HepG2 (cell line): ENCODE results near the gene SYTL3. TPM values are rescaled to one million over a fixed set of nuclear protein-coding genes. Genes with fewer than 3 reads are reported as not detected.

ENCODE experiments used
- ATAC-seq: fragments of 200-7000 bp; cut with Tn5 transposase; 3 replicates; pipeline ENCODE4 v1.9.1; 2020; ENCODE audit warnings: mild to moderate bottlenecking, moderate library complexity
- BruUV-seq: library from RNA; stranded (reverse); fragments of 400-500 nt; replicated peaks from 2 replicates; lab custom pipeline; 2021; lab: Mats Ljungman, UMichigan
- CTCF ChIA-PET: fragments of 300-600 bp; formaldehyde crosslinking; extraction: SDS; loops from one replicate; lab custom pipeline; 2021; ENCODE audit warnings: low total read pairs, inconsistent platforms, low intra/inter-chr PET ratio; lab: Yijun Ruan, JAX
- POLR2A ChIA-PET: fragments of 350-600 bp; sonication (Branson Sonifier 250); formaldehyde crosslinking; loops from one replicate; lab custom pipeline; 2020; ENCODE audit warnings: antibody characterized with exemption, inconsistent platforms; lab: Yijun Ruan, JAX
- DNase-seq: peaks from one replicate; pipeline ENCODE4 v3.0.0-alpha.2; 2015; ENCODE audit warnings: low spot score
- FAIRE-seq: peaks from 3 replicates; lab custom pipeline; 2011; peaks lifted over from hg19 to GRCh38; lab: Jason Lieb, UNC
- H2AFZ ChIP-seq: one replicate; pipeline ENCODE4 v1.6.1; 2011; ENCODE audit warnings: low read length, inconsistent platforms
- H3K27ac ChIP-seq: fragments of 300-600 bp; 3 replicates; pipeline ENCODE4 v1.8.0; 2011; ENCODE audit warnings: mixed run types, mild to moderate bottlenecking, mixed read lengths, low read length, inconsistent platforms; ENCODE audit not compliant: insufficient read depth; ENCODE audit errors: extremely low read length
- H3K27me3 ChIP-seq, 2 experiments: fragments of 200-600 bp in 1 of 2; 2 replicates in 1 of 2; 3 replicates in 1 of 2; pipeline versions ENCODE4 v1.6.0 to v1.8.0; 2011; ENCODE audit warnings: low read length in 2 of 2, mild to moderate bottlenecking in 2 of 2, moderate library complexity in 2 of 2, inconsistent platforms in 1 of 2; ENCODE audit not compliant: insufficient read depth in 2 of 2, control insufficient read depth in 1 of 2
- H3K36me3 ChIP-seq, 2 experiments: fragments of 200-600 bp in 1 of 2; replicated peaks in 1 of 2; 2 replicates in 1 of 2; 3 replicates in 1 of 2; pipeline versions ENCODE4 v1.5.1 to v1.8.0; 2011; ENCODE audit warnings: low read length in 2 of 2, inconsistent platforms in 1 of 2; ENCODE audit not compliant: insufficient read depth in 2 of 2, control insufficient read depth in 1 of 2
- H3K4me1 ChIP-seq: 2 replicates; pipeline ENCODE4 v1.5.1; 2012; ENCODE audit warnings: low read length, inconsistent platforms; ENCODE audit not compliant: insufficient read depth
- H3K4me2 ChIP-seq: 2 replicates; pipeline ENCODE4 v1.6.0; 2011; ENCODE audit warnings: low read depth, low read length, inconsistent platforms
- H3K4me3 ChIP-seq, 3 experiments: fragments of 200-600 bp in 1 of 3; sonication (generic), shearing (Covaris generic) in 1 of 3; replicated peaks in 1 of 3; 2 replicates each; pipeline ENCODE4 v1.5.1; 2011 to 2016; ENCODE audit warnings: low read length in 3 of 3, inconsistent platforms in 2 of 3, low read depth in 2 of 3, mild to moderate bottlenecking in 2 of 3, control low read depth in 1 of 3, mixed read lengths in 1 of 3; ENCODE audit not compliant: insufficient read depth in 1 of 3
- H3K79me2 ChIP-seq: one replicate; pipeline ENCODE4 v1.6.1; 2011; ENCODE audit warnings: low read length, inconsistent platforms; ENCODE audit not compliant: insufficient read depth
- H3K9ac ChIP-seq: 2 replicates; pipeline ENCODE4 v1.6.0; 2011; ENCODE audit warnings: mild to moderate bottlenecking, low read depth, low read length, inconsistent platforms; ENCODE audit not compliant: insufficient read depth
- H3K9me3 ChIP-seq: 2 replicates; pipeline ENCODE4 v1.5.1; 2012; ENCODE audit warnings: mild to moderate bottlenecking, low read length
- H4K20me1 ChIP-seq: 2 replicates; pipeline ENCODE4 v1.6.0; 2011; ENCODE audit warnings: inconsistent platforms, mild to moderate bottlenecking, low read length, moderate library complexity; ENCODE audit not compliant: insufficient read depth
- MYNN ChIP-seq: sonication (generic); formaldehyde crosslinking; IDR thresholded peaks from 2 replicates; pipeline ENCODE4 v1.4.0; 2020; ENCODE audit warnings: mild to moderate bottlenecking, low read depth, missing genetic modification reagents
- SMARCC2 ChIP-seq: fragments of 450-650 bp; IDR thresholded peaks from 2 replicates; pipeline ENCODE4 v1.6.1; 2017; ENCODE audit warnings: antibody characterized with exemption, mild to moderate bottlenecking
- TERF1 ChIP-seq: sonication (generic); formaldehyde crosslinking; IDR thresholded peaks from 2 replicates; pipeline ENCODE4 v1.8.0; 2022; ENCODE audit warnings: mild to moderate bottlenecking, missing genetic modification reagents, moderate library complexity
- U2AF1 ChIP-seq: fragments of 200-400 bp; formaldehyde crosslinking; optimal IDR thresholded peaks from 2 replicates; pipeline ENCODE3; 2017; ENCODE audit warnings: mild to moderate bottlenecking, low read depth, low read length
- ZBTB8A ChIP-seq: sonication (generic); formaldehyde crosslinking; IDR thresholded peaks from 2 replicates; pipeline ENCODE4 v1.4.0; 2020; ENCODE audit warnings: mild to moderate bottlenecking, low read depth, missing genetic modification reagents, borderline replicate concordance
- ZFY ChIP-seq: sonication (generic); formaldehyde crosslinking; IDR thresholded peaks from 2 replicates; pipeline ENCODE4 v1.4.0; 2020; ENCODE audit warnings: missing genetic modification reagents
- ZNF260 ChIP-seq: sonication (generic); formaldehyde crosslinking; IDR thresholded peaks from 2 replicates; pipeline ENCODE4 v1.4.0; 2020; ENCODE audit warnings: missing genetic modification reagents, low read depth, mild to moderate bottlenecking, borderline replicate concordance
- ZNF646 ChIP-seq: sonication (generic); formaldehyde crosslinking; IDR thresholded peaks from 2 replicates; pipeline ENCODE4 v1.9.0; 2021; ENCODE audit warnings: mild to moderate bottlenecking, missing genetic modification reagents
- ZNF761 ChIP-seq: sonication (generic); formaldehyde crosslinking; conservative IDR thresholded peaks from 2 replicates; pipeline ENCODE4 v1.4.0; 2020; ENCODE audit warnings: mild to moderate bottlenecking, missing genetic modification reagents
- WGBS: methylation state at CpG from one replicate; pipeline ENCODE4 v1.1.6; 2017; ENCODE audit warnings: low lambda C conversion rate; 5-methylcytosine and 5-hydroxymethylcytosine counted together
- in situ Hi-C: cut with HindIII; loops from 2 replicates; pipeline ENCODE4 v1.10.0; 2017; ENCODE audit warnings: low pct_unique_long_range_greater_than_20kb; ENCODE audit not compliant: extremely low pct_ligation_motif_present
- intact Hi-C: fragments of 100-400 bp; cut with micrococcal nuclease; formaldehyde crosslinking; loops from one replicate; pipeline ENCODE4 v1.10.0; 2022; ENCODE audit not compliant: unreplicated experiment
- polyA plus RNA-seq, 8 experiments: library from polyadenylated mRNA; depleted of rRNA in 3 of 8; stranded (reverse) in 7 of 8; unstranded in 1 of 8; fragments of >200 nt; fragmentation: Illumina TruSeq in 4 of 8; extraction: Trizol in 4 of 8; gene quantifications; 2 replicates each; pipeline versions ENCODE4 v1.2.1 to v1.2.3, GENCODE V29; 2011 to 2016; ENCODE audit warnings: low read depth in 4 of 8, missing spikeins in 1 of 8, mixed read lengths in 1 of 8; ENCODE audit not compliant: insufficient read depth in 1 of 8
- total RNA-seq, 5 experiments: library from RNA; depleted of rRNA; stranded (reverse); fragments of >200 nt; fragmentation: Illumina TruSeq; extraction: Trizol; gene quantifications; 2 replicates each; pipeline ENCODE4 v1.2.3, GENCODE V29; 2016; ENCODE audit warnings: low read depth in 1 of 5
- TF ChIP-seq, protein P1 (sequence below): sonication (generic); formaldehyde crosslinking; IDR thresholded peaks from 2 replicates; pipeline ENCODE4 v1.4.0; 2020; ENCODE audit warnings: missing genetic modification reagents, borderline replicate concordance
- TF ChIP-seq, protein P2 (sequence below): sonication (generic); formaldehyde crosslinking; IDR thresholded peaks from 2 replicates; pipeline ENCODE4 v1.5.0; 2020; ENCODE audit warnings: mild to moderate bottlenecking, missing genetic modification reagents

SYTL3 gene
- total and polyA plus RNA-seq, 2 of the 13 experiments (the other 11 are each of a cell fraction or from before 2014, with no cell fraction given) = 0.11 to 0.28 TPM

DNA sequence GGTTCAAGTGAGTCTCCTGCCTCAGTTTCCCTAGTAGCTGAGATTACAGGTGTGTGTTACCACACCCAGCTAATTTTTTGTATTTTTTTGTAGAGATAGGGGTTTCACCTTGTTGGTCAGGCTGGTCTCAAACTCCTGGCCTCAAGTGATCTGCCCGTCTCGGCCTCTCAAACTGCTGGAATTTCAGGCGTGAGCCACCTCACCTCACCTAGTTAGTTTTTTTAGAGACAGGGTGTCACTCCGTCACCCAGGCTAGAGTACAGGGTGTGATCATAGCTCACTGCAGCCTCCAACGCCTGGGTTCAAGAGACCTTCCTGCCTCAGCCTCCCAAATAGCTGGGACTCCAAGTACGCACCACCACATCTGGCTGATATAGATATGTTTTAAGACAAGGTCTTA is 22.9 kb downstream of the SYTL3 start:
- CTCF ChIA-PET = no interaction called here
- FAIRE-seq = no peak
- no peaks in the 10 kb centered on the region for H3K4me1 ChIP-seq
- POLR2A ChIA-PET = no interaction called here
- BruUV-seq = no TSS peak
- no peak overlapping the region for H3K4me2 ChIP-seq
- ATAC-seq = no peak
- in situ Hi-C loops = no loop called here
- DNase-seq = no peak
- WGBS = 72% methylated on average over 6 of the region's 6 CpGs
- no peak overlapping the region for H3K27ac ChIP-seq
- intact Hi-C loops = no loop called here
- H2AFZ ChIP-seq = no peak overlapping the region
- no peaks in the 10 kb centered on the region for H4K20me1 ChIP-seq
- no peak overlapping the region for H3K4me3 ChIP-seq
- H3K9ac ChIP-seq = no peak overlapping the region
- H3K36me3 ChIP-seq = no peaks in the 10 kb centered on the region
- no peaks in the 10 kb centered on the region for H3K79me2 ChIP-seq
- peaks cover 4 to 29% of the 10 kb centered on the region in 2 experiments; a peak in 3 of 5 replicates for H3K27me3 ChIP-seq
- no peaks in the 10 kb centered on the region for H3K9me3 ChIP-seq
- no peak for TF ChIP-seq TERF1 (CRISPR knock-in tag)
- TF ChIP-seq U2AF1 = no peak
- TF ChIP-seq SMARCC2 = no peak
- TF ChIP-seq MYNN (CRISPR knock-in tag) = no peak
- no peak for TF ChIP-seq ZNF260 (CRISPR knock-in tag)
- TF ChIP-seq, protein P1, sequence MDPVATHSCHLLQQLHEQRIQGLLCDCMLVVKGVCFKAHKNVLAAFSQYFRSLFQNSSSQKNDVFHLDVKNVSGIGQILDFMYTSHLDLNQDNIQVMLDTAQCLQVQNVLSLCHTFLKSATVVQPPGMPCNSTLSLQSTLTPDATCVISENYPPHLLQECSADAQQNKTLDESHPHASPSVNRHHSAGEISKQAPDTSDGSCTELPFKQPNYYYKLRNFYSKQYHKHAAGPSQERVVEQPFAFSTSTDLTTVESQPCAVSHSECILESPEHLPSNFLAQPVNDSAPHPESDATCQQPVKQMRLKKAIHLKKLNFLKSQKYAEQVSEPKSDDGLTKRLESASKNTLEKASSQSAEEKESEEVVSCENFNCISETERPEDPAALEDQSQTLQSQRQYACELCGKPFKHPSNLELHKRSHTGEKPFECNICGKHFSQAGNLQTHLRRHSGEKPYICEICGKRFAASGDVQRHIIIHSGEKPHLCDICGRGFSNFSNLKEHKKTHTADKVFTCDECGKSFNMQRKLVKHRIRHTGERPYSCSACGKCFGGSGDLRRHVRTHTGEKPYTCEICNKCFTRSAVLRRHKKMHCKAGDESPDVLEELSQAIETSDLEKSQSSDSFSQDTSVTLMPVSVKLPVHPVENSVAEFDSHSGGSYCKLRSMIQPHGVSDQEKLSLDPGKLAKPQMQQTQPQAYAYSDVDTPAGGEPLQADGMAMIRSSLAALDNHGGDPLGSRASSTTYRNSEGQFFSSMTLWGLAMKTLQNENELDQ (CRISPR knock-in tag) = no peak
- no peak for TF ChIP-seq ZBTB8A (CRISPR knock-in tag)
- no peak for TF ChIP-seq ZNF646 (CRISPR knock-in tag)
- TF ChIP-seq, protein P2, sequence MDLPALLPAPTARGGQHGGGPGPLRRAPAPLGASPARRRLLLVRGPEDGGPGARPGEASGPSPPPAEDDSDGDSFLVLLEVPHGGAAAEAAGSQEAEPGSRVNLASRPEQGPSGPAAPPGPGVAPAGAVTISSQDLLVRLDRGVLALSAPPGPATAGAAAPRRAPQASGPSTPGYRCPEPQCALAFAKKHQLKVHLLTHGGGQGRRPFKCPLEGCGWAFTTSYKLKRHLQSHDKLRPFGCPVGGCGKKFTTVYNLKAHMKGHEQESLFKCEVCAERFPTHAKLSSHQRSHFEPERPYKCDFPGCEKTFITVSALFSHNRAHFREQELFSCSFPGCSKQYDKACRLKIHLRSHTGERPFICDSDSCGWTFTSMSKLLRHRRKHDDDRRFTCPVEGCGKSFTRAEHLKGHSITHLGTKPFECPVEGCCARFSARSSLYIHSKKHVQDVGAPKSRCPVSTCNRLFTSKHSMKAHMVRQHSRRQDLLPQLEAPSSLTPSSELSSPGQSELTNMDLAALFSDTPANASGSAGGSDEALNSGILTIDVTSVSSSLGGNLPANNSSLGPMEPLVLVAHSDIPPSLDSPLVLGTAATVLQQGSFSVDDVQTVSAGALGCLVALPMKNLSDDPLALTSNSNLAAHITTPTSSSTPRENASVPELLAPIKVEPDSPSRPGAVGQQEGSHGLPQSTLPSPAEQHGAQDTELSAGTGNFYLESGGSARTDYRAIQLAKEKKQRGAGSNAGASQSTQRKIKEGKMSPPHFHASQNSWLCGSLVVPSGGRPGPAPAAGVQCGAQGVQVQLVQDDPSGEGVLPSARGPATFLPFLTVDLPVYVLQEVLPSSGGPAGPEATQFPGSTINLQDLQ = no peak
- TF ChIP-seq ZFY (CRISPR knock-in tag) = no peak
- no peak for TF ChIP-seq ZNF761 (CRISPR knock-in tag)
